ENCODE data around the gene ACER1. TPM values are rescaled to one million over a fixed set of nuclear protein-coding genes. Genes with fewer than 3 reads are reported as not detected.
A peak's percentile ranks its signal among the peaks of the same experiment; 100 is the strongest.
"Not testable (repeated sequence)": the region's sequence is repeated elsewhere in the genome, so short reads cannot be mapped to it uniquely, and the experiment has no call there.

ACER1 gene
- total RNA-seq, 4 donors from 2014 or later: not detected

GRCh38 chr19:6362027-6362350 lies 28.6 kb upstream of the ACER1 start:
- peaks cover 0 to 14% (median 0%) of the 10 kb centered on the region in 4 donors for H3K4me1 ChIP-seq
- no peaks in the 10 kb centered on the region for H3K9me3 ChIP-seq
- no peak for DNase-seq (ENCODE audit: low spot score in 2 of 2)
- peak overlapping the region; percentile 70 to 97 (median 96) for H3K4me3 ChIP-seq
- H3K36me3 ChIP-seq: peaks cover 0 to 32% (median 19%) of the 10 kb centered on the region in 3 donors
- no peaks in the 10 kb centered on the region for H3K27me3 ChIP-seq
- TF ChIP-seq EP300 (IDR thresholded peaks at IDR 0.05) (no peak), CTCF (IDR thresholded peaks at IDR 0.05) (no peak), POLR2A (IDR thresholded peaks at IDR 0.05) (no peak)
- peak overlapping the region; percentile 93 to 97 (median 95) for H3K27ac ChIP-seq
- WGBS, 2 donors: 1% methylated on average over 7 of the region's 7 CpGs

- Histone ChIP-seq H3K27ac (peak overlapping the region in 3 of 4 donors; percentile 70 to 97 (median 94)), H3K4me3 (peak overlapping the region; percentile 70 to 97 (median 96)), H3K4me1 (peaks cover 0 to 14% (median 0%) of the 10 kb centered on the region in 4 donors), H3K36me3 (peaks cover 0 to 21% (median 7%) of the 10 kb centered on the region in 3 donors)
- not testable (repeated sequence) for H3K9me3 ChIP-seq; H3K27me3 ChIP-seq; DNase-seq (ENCODE audit: low spot score in 2 of 2)
- WGBS, 2 donors: 90% methylated on average over 10 of the region's 10 CpGs
Measured at GRCh38 chr19:6360857-6361216, 27.4 kb upstream of the ACER1 start.

- not testable (repeated sequence) for H3K27me3 ChIP-seq; H3K4me3 ChIP-seq; H3K9me3 ChIP-seq; DNase-seq (ENCODE audit: low spot score in 2 of 2); H3K27ac ChIP-seq
- Histone ChIP-seq H3K36me3 (peaks cover 0 to 17% (median 4%) of the 10 kb centered on the region in 3 donors), H3K4me1 (peaks cover 0 to 14% (median 0%) of the 10 kb centered on the region in 4 donors)
- 94 to 95% methylated on average over 12 of the region's 12 CpGs for WGBS, 2 donors
Measured at GRCh38 chr19:6360445-6360844, 27.0 kb upstream of the ACER1 start.

GRCh38 chr19:6359568-6360341 lies 26.3 kb upstream of the ACER1 start:
- Histone ChIP-seq H3K4me1 (peaks cover 0 to 14% (median 0%) of the 10 kb centered on the region in 4 donors), H3K4me3 (no peak overlapping the region), H3K27me3 (no peaks in the 10 kb centered on the region), H3K9me3 (no peaks in the 10 kb centered on the region), H3K36me3 (peaks cover 0 to 10% (median 3%) of the 10 kb centered on the region in 3 donors), H3K27ac (no peak overlapping the region)
- no peak for DNase-seq (ENCODE audit: low spot score in 2 of 2)
- WGBS, 2 donors: 85 to 86% methylated on average over 5 of the region's 5 CpGs
- TF ChIP-seq CTCF (IDR thresholded peaks at IDR 0.05) (no peak), POLR2A (IDR thresholded peaks at IDR 0.05) (no peak), EP300 (IDR thresholded peaks at IDR 0.05) (no peak)

GRCh38 chr19:6358003-6358402 lies 24.6 kb upstream of the ACER1 start:
- H3K36me3 ChIP-seq: no peaks in the 10 kb centered on the region
- no peak for TF ChIP-seq POLR2A (IDR thresholded peaks at IDR 0.05)
- TF ChIP-seq CTCF (IDR thresholded peaks at IDR 0.05): no peak
- no peak for TF ChIP-seq EP300 (IDR thresholded peaks at IDR 0.05)
- H3K27ac ChIP-seq: no peak overlapping the region
- H3K27me3 ChIP-seq: no peaks in the 10 kb centered on the region
- DNase-seq (ENCODE audit: low spot score in 2 of 2): no peak
- 43 to 49% methylated on average over 9 of the region's 9 CpGs for WGBS, 2 donors
- H3K9me3 ChIP-seq: no peaks in the 10 kb centered on the region
- peaks cover 0 to 11% (median 0%) of the 10 kb centered on the region in 4 donors for H3K4me1 ChIP-seq
- H3K4me3 ChIP-seq: no peak overlapping the region

- peaks cover 0 to 3% (median 0%) of the 10 kb centered on the region in 4 donors for H3K4me1 ChIP-seq
- H3K4me3 ChIP-seq: no peak overlapping the region
- H3K27me3 ChIP-seq: no peaks in the 10 kb centered on the region
- H3K36me3 ChIP-seq: no peaks in the 10 kb centered on the region
- DNase-seq (ENCODE audit: low spot score in 2 of 2): no peak
- WGBS, 2 donors: 85 to 90% methylated on average over 14 of the region's 14 CpGs
- TF ChIP-seq CTCF (IDR thresholded peaks at IDR 0.05) (no peak), EP300 (IDR thresholded peaks at IDR 0.05) (no peak), POLR2A (IDR thresholded peaks at IDR 0.05) (no peak)
- peaks cover 0 to 1% (median 0%) of the 10 kb centered on the region in 4 donors for H3K9me3 ChIP-seq
- H3K27ac ChIP-seq: no peak overlapping the region
Measured at GRCh38 chr19:6357174-6357573, 23.8 kb upstream of the ACER1 start.

GRCh38 chr19:6355321-6356040 lies 22.1 kb upstream of the ACER1 start:
- H3K4me1 ChIP-seq; H3K4me3 ChIP-seq; H3K27ac ChIP-seq; H3K9me3 ChIP-seq; H3K36me3 ChIP-seq; H3K27me3 ChIP-seq; DNase-seq (ENCODE audit: low spot score in 2 of 2): not testable (repeated sequence)
- 93% methylated on average over 18 to 19 of the region's 46 CpGs for WGBS, 2 donors

All from tibial nerve (tissue), 4 donors.